ENCODE data around the gene HIP1.

- no peak for TF ChIP-seq GATA2 (IDR thresholded peaks at IDR 0.05; ENCODE audit: low read depth, low read length)
- TF ChIP-seq GATA3 (IDR thresholded peaks at IDR 0.05; ENCODE audit: low read depth, low read length): no peak
Observed at GRCh38 chr7:75640201-75640600, 98.5 kb downstream of the HIP1 start.

All from SH-SY5Y (cell line).